Stimulated activated naive CD4-positive, alpha-beta T cell (primary cell): Measurements from ENCODE around the gene ADNP.
A peak's percentile ranks its signal among the peaks of the same experiment; 100 is the strongest.

Experiments
- DNase-seq, 6 experiments: peaks; one replicate each; lab custom pipeline; 2025; lab: John Stamatoyannopoulos, UW

Gene ADNP

DNA sequence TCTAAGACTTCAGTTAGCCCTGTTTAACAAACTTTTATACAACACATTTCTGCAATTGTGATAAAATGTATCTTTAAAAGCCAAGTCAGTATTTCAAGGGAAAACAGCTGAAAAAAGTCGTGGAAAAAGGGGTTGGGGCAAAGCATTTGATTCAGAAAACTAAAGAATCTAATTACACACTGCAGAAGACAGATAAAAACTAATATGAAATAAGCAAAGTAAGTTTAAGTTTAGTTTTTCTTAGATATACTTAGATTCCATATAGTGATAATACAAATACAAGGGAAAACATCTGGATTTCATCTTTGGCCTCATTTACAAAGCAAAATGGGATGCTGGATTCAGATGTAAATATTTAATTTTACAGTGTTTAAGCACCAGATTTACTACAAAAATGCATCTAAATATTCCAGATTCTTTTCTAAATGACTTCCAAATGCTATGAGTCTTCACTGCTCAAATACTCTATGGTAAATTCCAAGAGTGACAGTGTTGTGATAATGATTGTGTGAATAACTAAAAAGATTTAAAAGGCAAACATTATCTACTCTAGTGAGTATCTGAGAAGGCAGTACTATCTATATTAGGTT, 1.5 kb upstream of the ADNP start:
- DNase-seq = no peak

DNA sequence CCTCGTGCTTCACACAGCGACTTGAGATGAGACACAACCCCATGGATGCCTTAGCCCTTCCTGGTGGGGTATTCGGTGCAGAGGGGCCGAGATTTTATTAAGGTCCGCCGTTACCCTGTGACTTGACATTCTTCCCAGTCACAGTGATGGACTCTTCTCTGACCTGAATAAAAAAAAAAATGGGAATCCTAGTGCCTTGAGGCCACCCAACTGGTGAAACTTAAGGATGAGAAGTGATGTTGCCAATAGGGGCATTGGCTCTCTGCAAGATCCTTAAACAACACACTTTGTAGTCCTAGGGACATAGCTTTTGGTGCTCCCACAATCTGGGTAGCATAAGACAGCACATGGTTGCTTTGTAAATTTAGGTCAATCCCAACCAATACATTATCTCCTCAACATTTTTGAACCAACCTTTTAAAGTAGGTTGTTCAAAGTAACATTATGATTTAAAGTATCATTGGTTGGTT, 814 bp upstream of the ADNP start:
- DNase-seq = peak in 1 of 6 experiments; percentile 47

DNA sequence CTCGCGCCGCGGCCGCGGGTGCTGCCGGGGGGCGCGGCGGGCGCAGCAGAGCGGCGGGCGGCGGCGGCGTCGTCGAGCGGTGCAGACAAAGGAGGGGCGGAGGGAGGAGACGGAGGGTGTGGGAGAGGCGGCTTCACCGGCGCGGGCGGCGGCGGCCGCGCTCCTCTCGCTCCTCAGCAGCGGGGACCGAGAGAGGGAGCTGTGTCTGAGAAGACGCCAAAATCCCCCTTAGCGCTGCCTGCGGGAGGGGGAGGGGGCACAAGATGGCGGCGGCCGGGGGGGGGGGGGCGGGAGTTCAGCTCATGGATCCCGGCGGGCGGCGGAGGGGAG, 296 bp downstream of the ADNP start:
- DNase-seq = peak in 3 of 6 experiments; percentile 67 to 87 (median 86)

DNA sequence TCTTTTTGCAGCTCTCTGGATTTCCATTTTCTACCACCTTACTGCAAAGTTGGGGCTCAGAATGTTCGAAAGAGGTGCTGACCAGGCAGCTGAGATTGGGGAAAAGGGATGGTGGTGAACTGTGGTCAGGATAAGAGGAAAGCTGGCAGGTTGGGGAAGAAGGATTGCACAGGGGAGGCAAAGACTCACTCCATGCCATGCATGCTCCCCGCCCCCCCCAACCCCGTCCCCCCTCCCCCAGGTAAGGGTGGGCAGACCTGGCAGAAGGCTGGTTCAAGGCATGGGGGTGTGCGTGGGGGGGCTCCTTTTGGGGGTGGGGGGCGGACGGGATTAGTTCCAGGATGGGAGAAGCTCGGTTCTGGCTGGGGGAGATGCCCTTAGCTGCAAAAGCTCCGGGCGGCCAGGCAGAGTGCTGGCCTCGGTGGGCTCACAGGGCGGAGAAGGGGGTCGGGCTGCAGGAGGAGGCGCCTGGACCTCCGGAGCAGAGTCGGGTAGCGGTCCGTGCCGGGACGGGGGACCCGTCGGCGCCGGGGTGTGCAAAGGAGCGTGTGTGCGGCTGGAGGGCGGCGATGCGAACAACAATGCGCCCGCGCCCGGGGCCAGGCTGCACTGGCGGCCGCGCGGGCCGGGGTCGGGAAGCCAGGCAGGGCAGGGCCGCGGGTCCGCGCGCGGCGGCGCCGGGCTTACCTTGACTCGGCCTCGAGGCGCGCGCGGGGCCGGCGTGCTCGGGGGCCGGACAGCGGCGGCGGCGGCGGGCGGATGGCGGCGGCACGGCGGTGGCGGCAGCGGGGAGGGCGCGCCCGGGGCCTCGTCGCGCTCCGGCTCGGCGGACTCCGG, 880 bp downstream of the ADNP start:
- peak in 3 of 6 experiments; percentile 29 to 43 (median 33) for DNase-seq

DNA sequence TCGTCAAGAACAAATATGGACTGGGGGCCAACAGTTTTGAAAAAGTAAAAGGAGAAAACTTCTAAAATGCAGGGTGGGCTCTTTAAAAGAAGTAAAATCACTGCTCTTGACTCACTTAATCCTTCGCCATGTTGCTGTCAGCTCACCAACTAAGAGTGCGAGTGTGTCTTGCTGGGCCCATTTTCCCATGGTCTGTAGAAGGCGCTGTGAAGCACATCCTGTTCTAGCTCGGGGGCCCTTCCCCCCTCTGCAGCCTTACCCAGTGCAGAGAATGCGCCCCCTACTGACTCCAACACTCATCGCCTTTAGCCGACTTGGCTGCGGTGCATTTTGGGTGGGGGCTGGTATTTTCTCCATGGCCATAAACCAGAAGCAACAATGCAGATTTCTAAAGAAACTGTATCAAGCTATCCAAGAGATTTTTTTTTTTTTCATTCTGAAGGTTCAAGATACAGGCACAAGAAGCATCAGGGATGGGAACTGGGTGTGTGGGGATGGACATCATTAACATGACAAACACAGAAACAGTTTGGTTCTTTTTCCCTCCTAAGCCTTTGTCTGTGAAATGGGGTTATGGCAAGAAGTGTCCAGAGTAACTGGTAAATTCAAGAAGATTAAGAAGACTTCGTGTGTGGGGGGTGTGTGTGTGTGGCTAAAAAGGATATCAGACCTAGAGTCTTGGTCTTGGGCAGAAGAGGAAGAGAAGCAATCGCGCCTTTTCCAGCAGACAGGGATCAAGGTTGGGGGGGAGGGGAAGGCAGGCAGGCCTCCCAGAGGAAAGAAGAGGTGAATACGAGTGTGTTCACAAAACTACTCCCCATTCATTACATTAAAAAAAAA, 1.7 kb downstream of the ADNP start:
- DNase-seq = peak; percentile 64 to 92 (median 88)

DNA sequence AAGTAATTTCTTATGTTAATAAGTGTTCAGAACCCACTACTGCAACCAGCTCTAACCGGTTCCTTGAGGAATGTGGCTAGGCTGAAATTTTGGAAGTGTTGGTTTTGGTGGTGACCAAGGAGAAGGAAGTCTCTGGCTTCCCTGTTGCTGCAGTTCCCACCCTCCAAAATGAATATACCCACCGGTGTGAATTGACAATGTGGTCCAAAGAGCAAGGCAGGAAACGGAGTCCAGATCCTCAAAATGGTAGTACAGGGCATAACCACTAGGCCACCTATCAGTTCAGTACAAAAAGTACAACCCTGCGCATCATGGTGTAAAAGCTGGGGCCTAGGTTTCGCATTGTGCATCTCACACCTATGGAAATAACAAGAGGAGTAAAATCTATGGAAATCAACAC, 2.8 kb downstream of the ADNP start:
- DNase-seq = no peak

DNA sequence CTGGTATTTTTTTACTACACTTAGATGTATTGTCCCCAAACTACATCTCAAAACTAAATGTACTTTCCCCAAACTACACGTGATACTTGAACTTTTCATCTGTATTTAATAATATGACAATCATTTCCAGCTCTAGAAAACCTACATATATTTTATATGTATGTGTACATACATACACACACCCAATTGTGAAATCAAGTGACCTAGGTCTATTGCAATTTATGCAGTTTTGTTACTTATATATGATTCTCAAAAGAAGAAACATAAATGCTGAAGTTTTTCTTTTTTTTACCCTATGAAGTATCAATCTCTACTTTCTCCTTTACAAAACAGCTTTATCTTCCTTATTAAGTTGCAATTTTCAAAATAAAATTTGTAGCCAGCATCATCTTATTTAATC, 4.7 kb downstream of the ADNP start:
- DNase-seq = no peak

DNA sequence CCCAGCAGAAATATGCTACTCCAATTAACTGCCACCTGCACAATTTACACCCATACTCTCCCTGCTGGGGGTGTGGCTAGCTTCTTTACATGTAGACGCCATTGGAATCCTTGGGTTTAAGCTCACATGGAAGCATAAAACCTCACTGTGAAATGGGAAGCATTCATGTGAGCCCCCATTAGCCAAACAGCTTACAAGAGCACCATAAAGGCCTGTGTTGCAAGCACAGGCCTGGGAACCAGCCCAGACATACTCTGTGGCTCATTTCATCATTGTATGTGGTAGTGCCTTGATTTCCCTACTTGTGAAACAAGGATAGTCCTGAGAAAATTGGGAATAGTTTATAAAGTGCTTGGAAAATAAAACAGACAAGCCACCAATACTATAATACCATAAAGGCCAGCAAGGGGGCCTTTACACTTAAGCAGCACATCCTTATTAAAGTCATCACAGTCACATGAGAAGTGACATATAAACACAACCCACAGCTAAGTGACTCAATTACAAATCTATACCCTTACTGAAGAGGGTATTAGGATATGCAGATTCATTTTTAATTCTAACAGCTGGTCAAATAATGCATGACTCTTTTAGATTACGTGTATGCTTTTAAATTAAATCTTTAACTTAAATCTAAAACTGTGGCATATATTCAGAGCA, 6.8 kb downstream of the ADNP start:
- no peak for DNase-seq

DNA sequence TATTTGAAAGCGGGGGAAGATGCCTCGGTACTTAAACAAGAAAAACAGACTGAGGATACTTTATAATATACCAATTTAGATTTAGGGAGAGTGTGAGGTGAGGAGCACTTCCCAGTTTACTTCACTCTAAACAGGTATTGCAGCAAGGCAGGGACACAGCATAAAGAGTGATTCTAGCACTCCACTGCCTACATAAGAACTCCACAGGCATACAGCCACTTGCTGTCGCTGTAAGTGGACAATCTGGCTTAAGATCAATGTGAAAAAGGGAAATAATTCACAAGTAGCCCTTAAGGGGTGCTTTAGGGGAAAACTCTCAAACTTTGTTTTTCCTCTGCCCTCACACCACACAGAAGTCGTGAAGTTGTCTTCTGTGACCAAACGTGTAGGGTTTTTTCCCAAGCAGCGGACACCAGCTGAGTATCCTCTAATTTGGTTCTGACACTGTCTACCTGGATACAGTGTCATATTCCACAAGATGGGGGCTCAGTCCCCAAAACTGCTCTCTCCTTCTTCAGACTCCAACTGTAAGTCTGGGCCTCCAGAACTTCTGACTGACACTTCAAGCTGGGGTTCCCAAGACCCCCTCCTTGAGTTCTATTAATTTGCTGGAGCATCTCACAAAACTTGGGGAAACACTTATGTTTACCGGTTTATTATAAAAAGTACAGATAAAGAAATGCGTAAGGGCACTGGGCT, 9.3 kb downstream of the ADNP start:
- DNase-seq = no peak

DNA sequence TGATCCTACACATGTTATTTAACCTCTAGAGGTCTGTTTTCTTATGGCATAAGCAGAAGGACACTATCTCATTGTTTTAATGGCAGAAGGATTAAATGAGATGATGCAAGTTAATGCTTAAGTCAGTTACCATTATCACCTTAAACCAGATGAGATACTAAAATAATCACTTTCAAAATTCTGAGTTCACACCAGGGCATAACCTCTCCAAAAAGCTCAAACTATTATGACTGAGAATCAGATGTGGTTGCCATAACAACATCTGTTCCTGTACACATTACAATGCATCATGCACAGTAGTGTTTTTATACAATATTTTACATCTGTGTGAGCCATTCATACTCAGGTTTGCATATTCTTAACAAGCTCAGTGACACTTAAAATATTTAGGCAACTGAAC, 10.2 kb downstream of the ADNP start:
- DNase-seq = peak in 1 of 6 experiments; percentile 13

DNA sequence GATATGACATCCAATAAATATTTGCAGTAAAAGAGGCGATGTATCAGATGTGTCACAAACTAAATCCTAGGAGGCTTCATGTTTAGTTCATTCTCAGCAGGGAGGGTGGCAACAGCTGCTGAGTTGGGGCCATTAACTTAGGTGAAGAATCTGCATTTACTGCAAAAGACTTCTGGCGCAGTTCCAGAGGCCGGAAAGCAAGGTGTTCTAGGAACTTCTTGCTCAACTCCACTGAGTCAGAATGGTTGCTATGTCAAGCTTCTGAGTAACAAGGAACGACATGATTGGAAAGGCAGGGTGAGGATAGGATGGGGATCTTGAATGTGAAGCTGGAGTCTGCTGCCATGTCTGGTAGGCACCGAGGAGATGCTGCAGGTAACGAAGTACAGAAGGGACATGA, 11.7 kb downstream of the ADNP start:
- no peak for DNase-seq

DNA sequence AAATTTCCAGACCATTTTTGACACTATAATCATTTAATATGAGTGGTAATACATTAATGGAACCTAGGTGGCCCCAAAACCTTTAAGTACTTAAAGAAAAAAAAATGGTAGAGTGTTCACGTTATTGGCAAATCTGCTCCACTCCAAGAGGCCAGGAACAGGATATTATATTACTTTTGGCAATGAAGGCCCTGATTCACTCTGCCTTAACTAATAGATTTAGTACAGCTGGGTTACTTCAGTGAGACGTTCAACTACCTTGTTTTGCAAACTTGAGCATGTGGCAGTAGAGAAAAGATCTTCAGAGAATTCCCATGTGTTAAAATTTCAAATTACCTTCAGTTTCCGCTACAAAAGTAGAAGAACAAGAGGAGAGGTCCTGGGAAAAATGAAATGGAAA, 12.8 kb downstream of the ADNP start:
- DNase-seq = no peak

DNA sequence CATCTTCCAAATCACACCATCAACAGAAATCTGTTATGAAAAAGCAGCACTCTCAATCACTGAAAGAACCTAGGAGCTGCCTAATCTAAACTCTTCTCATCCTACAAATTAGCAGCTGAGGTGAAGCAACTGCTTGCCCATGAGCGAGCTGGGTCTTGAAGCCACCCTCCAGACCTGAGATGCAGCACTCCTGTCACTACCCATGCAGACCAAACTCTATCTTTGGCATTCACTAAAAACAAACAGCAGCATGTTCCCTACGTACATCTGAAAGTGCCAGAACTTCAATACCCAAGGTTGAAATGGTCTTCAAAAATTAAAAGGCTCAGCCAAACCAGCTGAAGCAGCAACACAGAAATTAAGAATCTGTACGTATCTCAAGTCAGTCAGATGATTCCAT, 14.3 kb downstream of the ADNP start:
- DNase-seq = no peak

DNA sequence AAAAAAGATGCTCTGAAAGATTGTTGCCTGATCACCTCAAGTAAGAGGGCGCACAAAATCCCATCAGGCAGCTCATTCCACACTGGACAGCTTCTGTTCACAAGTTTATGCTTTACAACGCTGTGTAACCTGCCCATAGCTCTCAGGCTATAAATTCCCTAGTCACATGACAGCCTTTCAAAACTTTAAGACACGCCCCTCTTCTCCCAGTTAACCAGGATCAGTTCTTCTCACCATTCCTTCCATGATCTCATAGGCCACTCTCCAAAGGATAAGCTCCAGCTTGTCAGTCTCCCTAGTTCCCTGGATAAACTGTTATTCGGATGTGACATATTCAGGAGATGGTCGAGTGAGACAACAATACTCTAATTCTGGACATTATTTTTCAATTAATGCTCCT, 15.0 kb downstream of the ADNP start:
- DNase-seq = no peak

DNA sequence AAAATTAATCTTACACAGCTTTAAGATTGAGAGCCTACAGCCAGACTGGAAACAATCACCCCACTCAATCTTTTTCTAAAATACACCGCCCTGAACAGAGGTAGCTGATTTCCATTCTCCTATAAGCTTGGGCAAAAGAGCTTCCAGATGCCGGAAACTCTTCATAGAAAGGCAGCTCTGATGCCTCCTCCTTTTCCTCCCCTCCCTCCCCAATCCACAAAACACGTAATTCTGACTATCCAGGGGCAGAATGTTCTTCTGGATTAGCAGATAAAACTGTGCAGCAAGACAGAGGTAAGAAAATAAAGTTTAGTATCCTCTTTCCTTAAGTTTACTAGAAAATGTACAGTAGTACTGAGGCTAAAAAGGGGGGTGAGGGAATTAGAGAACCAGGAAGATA, 15.8 kb downstream of the ADNP start:
- DNase-seq = no peak

DNA sequence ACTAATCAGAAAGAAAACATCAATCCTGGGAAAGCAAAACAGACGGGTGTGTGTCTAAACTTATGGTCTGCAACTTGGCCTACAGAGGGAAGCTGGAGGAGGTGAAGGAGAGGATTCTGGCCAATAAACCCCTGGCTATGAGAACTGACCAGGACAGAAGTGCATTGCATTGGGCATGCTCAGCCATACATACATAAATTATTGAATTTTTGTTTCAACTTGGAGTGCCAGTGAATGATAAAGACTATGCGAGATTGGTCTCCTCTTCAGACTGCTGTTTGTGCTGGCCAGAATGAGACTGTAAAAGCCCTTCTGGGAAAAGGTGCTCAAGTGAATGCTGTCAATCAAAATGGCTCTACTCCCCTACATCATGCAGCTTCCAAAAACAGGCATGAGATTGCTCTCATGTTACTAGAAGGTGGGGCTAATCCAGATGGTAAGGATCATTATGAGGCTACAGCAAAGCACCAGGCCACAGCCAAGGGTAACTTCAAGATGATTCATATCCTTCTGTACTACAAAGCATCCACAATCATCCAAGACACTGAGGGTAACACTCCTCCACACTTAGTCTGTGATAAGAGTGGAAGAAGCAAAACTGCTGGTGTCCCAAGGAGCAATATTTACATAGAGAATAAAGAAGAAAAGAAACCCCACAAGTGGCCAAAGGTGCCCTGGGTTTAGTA, 17.4 kb downstream of the ADNP start:
- no peak for DNase-seq

DNA sequence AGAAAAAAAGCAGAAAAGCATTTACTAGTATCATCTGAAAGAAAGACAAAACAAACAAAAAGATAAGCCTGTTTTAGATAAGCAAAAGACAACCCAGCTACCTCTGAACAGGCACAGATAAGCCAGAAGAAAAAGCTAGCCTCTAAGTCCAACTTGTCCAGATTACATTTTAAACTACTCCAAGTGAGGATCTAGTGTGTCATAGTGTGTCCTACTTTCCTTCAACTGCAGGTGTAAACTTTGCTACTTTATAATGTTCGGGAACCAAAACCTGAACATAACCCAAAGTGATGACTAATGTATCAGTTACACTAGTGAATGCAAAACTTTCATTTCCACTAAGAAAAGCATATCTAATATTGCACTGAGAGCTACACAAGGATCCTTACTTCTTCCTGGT, 19.5 kb downstream of the ADNP start:
- no peak for DNase-seq

DNA sequence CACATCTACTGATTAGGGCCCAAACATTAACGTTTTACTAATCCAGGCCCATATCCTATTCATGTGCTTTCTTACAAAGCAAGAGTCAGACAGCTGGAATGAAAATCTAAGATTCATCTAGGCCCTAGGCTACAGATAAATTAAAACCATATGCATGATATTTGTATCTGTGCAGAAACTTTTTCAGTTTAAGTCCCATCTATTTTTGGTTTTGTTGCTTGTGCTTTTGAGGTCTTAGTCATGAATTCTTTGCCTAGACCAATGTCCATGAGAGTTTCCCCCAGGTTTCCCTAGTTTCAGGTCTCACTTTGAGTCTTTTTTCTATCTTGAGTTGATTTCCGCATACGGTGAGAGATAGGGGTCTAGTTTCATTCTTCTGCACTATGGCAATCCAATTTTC, 20.2 kb downstream of the ADNP start:
- DNase-seq = no peak

DNA sequence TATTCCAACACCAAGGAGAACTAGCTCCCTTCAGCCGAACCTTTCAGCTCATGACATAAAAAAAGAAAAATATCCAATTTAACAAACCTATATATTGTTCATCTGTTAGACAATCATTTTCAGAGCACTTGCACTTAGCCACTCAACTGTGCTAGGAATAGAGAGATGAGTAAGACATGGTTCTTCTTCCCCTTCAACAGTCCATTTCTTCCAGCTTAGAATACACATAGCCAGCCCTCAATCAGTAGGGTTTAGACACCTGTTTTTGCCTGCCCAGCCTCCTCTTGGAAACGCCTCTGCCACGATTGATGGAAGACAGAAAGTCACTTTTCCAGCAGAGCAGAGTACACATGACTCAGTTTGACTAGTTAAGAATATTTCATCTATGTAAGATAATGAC, 21.8 kb downstream of the ADNP start:
- DNase-seq = no peak

DNA sequence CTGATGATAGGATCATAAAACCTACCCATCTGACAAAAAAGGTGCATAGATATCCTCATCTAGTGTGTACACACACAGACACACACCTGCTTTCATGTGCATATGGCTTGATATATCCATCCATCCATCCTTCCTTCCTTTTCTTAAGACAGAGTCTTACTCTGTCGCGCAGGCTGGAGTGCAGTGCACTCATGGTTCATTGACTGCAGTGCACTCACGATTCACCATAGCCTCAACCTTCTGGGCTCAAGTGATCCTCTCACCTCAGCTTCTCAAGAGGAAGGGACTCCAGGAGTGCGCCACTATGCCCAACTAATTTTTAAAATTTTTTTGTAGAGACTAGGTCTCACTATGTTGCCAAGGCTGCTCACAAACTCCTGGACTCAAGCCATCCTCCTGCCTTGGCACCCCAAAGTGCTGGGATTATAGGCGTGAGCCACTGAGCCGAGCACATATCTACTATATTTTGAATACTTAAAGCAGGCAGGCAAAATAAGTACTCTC, 27.1 kb downstream of the ADNP start:
- no peak for DNase-seq
